ENCODE measurements around the gene RHOXF1. TPM values are rescaled to one million over a fixed set of nuclear protein-coding genes. Genes with fewer than 3 reads are reported as not detected.
A peak's percentile ranks its signal among the peaks of the same experiment; 100 is the strongest.
"Not testable (repeated sequence)": the region's sequence is repeated elsewhere in the genome, so short reads cannot be mapped to it uniquely, and the experiment has no call there.

Gene RHOXF1, protein sequence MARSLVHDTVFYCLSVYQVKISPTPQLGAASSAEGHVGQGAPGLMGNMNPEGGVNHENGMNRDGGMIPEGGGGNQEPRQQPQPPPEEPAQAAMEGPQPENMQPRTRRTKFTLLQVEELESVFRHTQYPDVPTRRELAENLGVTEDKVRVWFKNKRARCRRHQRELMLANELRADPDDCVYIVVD
- total RNA-seq: 1 to 10 TPM in 1 of 4 donors, under 1 TPM in 1, not detected in 2; 0.49 to 5.9 TPM

DNA sequence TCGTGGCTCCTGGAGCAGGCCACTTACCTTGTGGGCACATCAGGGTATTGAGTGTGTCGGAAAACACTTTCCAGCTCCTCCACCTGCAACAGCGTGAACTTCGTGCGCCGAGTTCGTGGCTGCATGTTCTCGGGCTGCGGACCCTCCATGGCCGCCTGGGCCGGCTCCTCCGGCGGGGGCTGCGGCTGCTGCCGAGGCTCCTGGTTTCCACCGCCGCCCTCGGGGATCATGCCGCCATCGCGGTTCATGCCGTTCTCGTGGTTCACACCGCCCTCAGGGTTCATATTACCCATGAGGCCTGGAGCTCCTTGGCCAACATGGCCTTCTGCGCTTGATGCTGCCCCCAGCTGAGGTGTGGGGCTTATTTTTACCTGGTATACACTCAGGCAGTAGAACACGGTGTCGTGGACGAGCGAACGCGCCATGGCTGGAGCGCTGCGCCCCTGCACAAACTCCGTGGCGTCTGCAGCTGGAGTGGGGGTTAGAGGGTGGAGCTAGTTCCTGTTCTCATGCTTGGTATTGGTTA lies at the start of gene RHOXF1:
Gene RHOXF1 (minus strand): TSS at position 476 of the 526 bp plus-strand sequence. CDS start 51 bp downstream, at position 425.
- ATAC-seq: no peak
- H3K4me3 ChIP-seq: no peak within 1 kb of the TSS
- 84 to 95% methylated on average over 4 to 6 of the region's 35 CpGs for WGBS, 2 donors (ENCODE audit: low coverage in 1 of 2)

DNA sequence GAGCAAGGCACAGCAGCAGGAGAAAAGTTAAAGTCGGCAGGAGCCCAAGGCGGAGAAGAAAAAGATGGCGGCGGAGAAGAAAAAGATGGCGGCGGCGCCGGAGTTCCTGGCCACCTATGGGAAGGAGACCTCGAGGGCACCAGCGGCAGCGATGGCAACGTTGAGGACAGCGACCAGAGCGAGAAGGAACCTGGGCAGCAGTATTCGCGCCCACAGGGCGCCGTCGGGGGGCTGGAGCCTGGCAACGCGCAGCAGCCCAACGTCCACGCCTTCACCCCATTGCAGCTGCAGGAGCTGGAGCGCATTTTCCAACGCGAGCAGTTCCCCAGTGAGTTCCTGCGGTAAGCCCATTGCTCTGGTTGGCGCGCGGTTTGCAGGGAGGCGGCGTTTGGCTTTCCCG lies 43.4 kb upstream of the RHOXF1 start:
- H3K27ac ChIP-seq, H3K4me1 ChIP-seq, ATAC-seq, H3K27me3 ChIP-seq, H3K4me3 ChIP-seq, H3K36me3 ChIP-seq, H3K9me3 ChIP-seq: not testable (repeated sequence)
- no CpG with 5 or more reads among the region's 33 CpGs for WGBS, 2 donors (ENCODE audit: low coverage in 1 of 2)

More for the DNA sequence above, at the start of gene RHOXF1:
- Histone ChIP-seq H3K27ac (no peak within 1 kb of the TSS), H3K9me3 (no peaks in the 10 kb centered on the region), H3K36me3 (no peaks in the 10 kb centered on the region), H3K27me3 (no peaks in the 10 kb centered on the region), H3K4me1 (no peaks in the 10 kb centered on the region)
- TF ChIP-seq, protein P1, sequence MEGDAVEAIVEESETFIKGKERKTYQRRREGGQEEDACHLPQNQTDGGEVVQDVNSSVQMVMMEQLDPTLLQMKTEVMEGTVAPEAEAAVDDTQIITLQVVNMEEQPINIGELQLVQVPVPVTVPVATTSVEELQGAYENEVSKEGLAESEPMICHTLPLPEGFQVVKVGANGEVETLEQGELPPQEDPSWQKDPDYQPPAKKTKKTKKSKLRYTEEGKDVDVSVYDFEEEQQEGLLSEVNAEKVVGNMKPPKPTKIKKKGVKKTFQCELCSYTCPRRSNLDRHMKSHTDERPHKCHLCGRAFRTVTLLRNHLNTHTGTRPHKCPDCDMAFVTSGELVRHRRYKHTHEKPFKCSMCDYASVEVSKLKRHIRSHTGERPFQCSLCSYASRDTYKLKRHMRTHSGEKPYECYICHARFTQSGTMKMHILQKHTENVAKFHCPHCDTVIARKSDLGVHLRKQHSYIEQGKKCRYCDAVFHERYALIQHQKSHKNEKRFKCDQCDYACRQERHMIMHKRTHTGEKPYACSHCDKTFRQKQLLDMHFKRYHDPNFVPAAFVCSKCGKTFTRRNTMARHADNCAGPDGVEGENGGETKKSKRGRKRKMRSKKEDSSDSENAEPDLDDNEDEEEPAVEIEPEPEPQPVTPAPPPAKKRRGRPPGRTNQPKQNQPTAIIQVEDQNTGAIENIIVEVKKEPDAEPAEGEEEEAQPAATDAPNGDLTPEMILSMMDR (IDR thresholded peaks at IDR 0.05): no peak
- TF ChIP-seq EP300 (IDR thresholded peaks at IDR 0.05): no peak

DNA sequence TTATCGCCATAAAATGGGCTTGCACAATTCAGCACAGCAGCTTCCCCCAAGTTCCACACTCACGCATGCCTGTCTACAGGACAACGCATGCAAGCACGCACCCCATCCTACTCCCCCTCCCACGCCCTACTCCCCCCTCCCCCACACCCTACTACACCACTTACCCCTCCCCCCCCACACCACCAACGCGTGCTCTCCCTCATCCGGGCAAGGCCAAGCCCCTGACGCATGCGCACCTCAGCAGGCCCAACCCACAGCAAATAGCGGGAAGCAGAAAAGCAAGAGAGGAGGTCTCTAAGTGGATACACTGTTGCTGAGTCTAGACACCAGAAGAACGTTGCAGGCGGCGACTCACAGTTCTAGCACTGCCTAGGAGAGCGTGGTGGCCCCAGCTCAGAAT lies 42.6 kb upstream of the RHOXF1 start, which contains the start of gene RHOXF2:
Gene RHOXF2 (plus strand): TSS at position 301 of the 400 bp plus-strand sequence. CDS start 138 bp downstream, outside the sequence.
- not testable (repeated sequence) for H3K9me3 ChIP-seq, H3K36me3 ChIP-seq, H3K4me3 ChIP-seq, H3K27me3 ChIP-seq, ATAC-seq, H3K4me1 ChIP-seq, H3K27ac ChIP-seq
- no CpG with 5 or more reads among the region's 15 CpGs for WGBS, 2 donors (ENCODE audit: low coverage in 1 of 2)

DNA sequence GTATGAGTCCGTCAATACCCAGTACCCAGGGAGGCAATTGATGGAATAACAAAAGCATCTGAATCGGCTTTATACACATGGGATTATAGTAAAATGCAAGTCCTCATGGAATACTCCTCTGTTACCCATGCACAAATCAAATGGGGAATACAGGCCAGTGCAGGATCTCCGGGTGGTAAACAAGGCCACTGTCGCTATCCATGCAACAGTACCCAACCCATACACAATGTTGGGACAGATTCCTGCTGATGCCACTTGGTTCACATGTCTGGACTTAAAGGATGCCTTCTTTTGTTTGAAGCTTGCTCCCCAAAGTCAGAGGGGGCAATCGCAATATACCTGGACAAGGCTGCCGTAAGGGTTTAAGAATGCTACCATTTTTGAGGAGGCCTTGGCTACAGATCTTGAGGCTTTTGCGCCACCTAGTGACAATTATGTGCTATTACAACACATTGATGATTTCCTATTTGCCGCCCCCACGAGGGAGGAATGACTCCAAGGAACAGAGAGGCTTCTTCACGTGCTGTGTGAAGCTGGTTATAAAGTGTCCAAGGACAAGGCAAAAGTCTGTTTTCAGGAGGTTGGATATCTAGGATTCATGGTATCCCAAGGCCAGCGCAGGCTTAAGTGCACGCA lies 34.5 kb upstream of the RHOXF1 start:
- H3K36me3 ChIP-seq, H3K27ac ChIP-seq, H3K4me1 ChIP-seq, H3K4me3 ChIP-seq, H3K9me3 ChIP-seq, H3K27me3 ChIP-seq: not testable (repeated sequence)
- whole genome bisulfite sequencing, 2 donors (ENCODE audit: low coverage in 1 of 2): no CpG with 5 or more reads among the region's 12 CpGs
- ATAC-seq: peak; percentile 16

DNA sequence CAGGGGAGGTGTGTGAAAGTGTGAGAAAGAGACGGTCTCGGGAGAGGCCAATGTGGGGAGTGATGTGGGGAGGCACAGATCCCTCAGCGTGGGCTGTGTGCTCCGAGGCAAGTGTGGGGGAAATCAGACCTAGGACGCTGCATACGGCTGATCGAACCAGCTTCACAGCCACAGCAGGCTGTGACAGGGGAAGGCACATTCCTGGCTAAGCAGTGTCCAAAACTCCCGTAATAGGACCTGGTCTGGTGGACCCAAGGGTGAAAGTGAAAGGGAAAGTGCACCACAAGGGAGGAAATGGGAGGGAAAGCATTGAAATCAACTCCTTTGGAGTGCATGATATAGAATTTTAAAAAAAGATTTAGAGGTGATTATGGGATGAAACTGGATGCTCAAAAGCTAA lies 31.8 kb upstream of the RHOXF1 start:
- ATAC-seq: no peak
- no peaks in the 10 kb centered on the region for H3K9me3 ChIP-seq
- TF ChIP-seq POLR2A (IDR thresholded peaks at IDR 0.05): no peak
- TF ChIP-seq EP300 (IDR thresholded peaks at IDR 0.05): no peak
- no peak for TF ChIP-seq POLR2AphosphoS5 (IDR thresholded peaks at IDR 0.05)
- TF ChIP-seq, protein P1 (IDR thresholded peaks at IDR 0.05): no peak
- H3K36me3 ChIP-seq: no peaks in the 10 kb centered on the region
- no peaks in the 10 kb centered on the region for H3K27me3 ChIP-seq
- no peaks in the 10 kb centered on the region for H3K4me1 ChIP-seq
- 83 to 100% methylated on average over 1 to 8 of the region's 8 CpGs for WGBS, 2 donors (ENCODE audit: low coverage in 1 of 2)
- H3K4me3 ChIP-seq: no peak overlapping the region
- H3K27ac ChIP-seq: no peak overlapping the region

DNA sequence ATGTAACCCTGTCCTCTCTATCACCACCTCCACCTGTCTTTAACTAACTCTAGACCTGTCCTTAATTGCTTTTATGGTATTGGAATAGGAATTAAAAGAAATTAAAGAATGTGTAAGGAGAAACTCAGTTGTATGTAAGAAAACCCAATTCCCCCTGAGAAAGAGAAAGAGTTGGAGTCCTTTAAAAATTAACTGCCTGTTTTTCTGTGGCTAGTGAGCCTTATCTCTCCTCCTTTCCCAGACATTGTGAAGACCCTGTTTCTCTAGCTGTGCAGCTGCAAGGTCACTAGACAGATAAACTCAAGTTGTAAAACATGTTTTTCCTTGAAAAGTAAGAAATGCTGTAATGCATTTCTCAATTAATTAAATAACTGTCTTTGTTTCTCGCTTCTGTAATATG lies 30.6 kb upstream of the RHOXF1 start:
- H3K4me3 ChIP-seq, H3K27me3 ChIP-seq, ATAC-seq, H3K9me3 ChIP-seq, H3K27ac ChIP-seq, H3K36me3 ChIP-seq, H3K4me1 ChIP-seq: not testable (repeated sequence)
- WGBS, 2 donors (ENCODE audit: low coverage in 1 of 2): 100% methylated on average over 1 of the region's 1 CpG

DNA sequence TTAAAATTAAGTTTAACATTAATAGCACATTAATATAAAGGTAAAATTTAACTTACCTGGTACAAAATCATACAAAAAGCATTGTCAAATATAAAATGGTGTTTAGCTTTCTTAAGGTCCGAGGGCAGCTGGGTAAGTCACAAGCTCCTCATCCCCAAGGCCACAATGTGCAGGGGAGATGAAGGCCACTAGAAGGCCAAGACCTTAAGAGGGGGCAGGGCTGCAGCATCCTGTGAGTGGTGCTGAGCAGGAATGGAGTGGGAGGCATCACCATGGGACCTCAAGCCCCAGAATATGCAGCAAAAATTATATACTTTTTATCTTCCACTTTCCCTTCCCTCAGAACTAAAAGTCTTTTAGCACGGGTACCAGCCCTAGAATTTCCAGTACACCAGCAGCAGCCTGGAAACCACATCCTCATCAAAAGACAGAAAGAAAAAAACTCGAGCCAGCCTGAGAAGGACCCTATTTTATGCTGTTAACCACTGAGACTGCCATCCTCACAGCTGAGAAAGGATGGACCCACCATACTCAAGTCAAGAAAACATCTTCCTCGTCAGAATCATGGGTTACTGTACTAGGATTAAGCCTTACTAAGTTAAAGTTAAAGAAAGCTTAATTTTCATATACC lies 29.7 kb upstream of the RHOXF1 start:
- H3K27me3 ChIP-seq: no peaks in the 10 kb centered on the region
- H3K4me3 ChIP-seq: no peak overlapping the region
- H3K9me3 ChIP-seq: no peaks in the 10 kb centered on the region
- WGBS, 2 donors (ENCODE audit: low coverage in 1 of 2): 58 to 92% methylated on average over 2 to 4 of the region's 4 CpGs
- ATAC-seq: no peak
- no peaks in the 10 kb centered on the region for H3K36me3 ChIP-seq
- no peak overlapping the region for H3K27ac ChIP-seq
- no peaks in the 10 kb centered on the region for H3K4me1 ChIP-seq
- TF ChIP-seq EP300 (IDR thresholded peaks at IDR 0.05): no peak
- no peak for TF ChIP-seq POLR2A (IDR thresholded peaks at IDR 0.05)
- TF ChIP-seq, protein P1 (IDR thresholded peaks at IDR 0.05): no peak
- TF ChIP-seq POLR2AphosphoS5 (IDR thresholded peaks at IDR 0.05): no peak

All from gastroesophageal sphincter (tissue), 4 donors.